AG09309 (cell line): ENCODE results near the gene PRDX5.

Source experiments
- DNase-seq: peaks from one replicate; pipeline ENCODE4 v3.0.0-alpha.2; 2010; ENCODE audit warnings: low read depth
- H3K4me3 ChIP-seq: 2 replicates; pipeline ENCODE4 v1.5.1; 2011; ENCODE audit warnings: mild to moderate bottlenecking, low read depth, low read length, moderate library complexity; ENCODE audit not compliant: control insufficient read depth
- CTCF ChIP-seq: IDR thresholded peaks from 2 replicates; pipeline ENCODE4 v1.5.1; 2011; ENCODE audit warnings: mild to moderate bottlenecking, low read depth, low read length, inconsistent platforms; ENCODE audit not compliant: insufficient read depth, control insufficient read depth; ENCODE audit errors: missing control alignments

PRDX5 gene

DNA sequence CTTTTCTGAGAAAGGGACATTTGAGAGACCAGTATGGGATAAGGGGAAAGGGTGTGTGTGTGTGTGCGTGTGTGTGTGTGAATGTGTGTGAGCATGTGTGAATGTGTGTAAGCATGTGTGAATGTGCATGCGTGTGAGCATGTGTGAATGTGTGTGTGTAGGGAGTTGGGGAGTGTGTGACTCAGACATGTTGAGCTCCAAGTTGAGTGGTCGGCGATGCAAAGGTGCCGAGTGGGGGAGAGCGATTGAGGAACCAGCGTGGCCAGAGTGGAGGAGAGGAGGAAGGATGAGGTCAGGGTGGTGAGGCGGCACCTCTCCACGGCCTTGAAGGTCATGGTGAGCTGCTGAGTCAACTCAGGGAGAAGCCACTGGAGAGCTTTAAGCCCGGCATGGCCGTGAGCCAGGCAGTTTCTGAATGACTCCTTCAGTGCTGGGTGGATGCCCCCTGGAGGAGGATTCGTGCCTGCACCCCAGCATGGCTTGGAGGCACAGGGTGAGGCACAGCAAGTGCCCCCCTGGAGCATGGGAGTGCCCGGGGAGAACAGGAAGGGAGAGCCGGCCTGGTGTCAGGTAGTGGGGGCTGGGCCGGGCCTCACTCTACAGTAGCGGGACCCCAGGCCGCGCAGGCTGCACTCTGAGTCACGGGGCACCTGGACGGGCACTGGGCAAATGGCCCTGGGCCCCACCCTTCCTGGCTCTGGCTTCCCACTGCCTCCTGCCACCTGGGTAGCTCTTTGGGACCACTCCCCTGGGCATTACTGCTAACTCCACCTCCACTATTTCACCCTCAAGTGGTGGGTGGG lies 13.8 kb downstream of the PRDX5 start:
- peak; percentile 84 for TF ChIP-seq CTCF
- no peak overlapping the region for H3K4me3 ChIP-seq
- peak; percentile 63 for DNase-seq

GRCh38 chr11:64333556-64333955 lies 15.6 kb downstream of the PRDX5 start:
- no peak for TF ChIP-seq CTCF
- no peak for DNase-seq
- H3K4me3 ChIP-seq: no peak overlapping the region

DNA sequence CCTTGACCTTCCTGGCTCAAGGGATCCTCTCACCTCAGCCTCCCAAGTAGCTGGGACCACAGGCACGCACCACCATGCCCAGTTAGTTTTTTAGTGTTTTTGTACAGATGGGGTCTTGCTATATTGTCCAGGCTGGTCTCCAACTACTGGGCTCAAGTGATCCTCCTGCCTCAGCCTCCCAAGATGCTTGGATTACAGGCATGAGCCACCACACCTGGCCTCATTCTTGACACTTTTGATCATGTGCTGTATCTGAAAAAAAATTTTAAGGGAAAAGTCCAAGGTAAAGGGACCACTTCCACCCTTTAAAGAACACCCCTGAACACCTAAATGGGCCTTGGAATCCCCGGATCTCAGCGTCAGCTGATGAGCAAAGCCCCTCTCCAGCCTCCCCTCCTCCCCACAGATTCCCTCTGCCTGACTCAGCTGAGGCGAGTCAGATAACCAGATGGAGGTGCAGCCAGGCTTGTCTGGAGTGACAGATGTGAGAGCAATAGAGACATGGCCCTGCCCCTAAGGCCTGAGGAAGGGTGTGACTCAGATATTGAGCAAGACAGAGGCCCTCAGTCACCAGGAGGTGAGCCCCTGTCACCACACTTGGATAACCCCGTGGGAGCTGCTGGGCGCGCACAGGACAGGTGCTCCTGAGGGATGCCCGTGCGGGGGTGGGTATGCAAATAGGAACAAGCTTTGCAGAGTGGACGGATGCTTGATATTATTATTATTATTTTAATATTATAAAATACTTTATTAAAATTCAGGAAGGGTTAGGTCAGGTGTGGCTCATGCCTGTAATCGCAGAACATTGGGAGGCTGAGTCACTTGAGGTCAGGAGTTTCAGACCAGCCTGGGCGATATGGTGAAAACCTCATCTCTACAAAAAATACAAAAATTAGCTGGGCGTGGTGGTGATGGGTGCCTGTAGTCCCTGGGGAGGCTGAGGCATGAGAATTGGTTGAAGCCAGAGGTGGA lies 17.1 kb downstream of the PRDX5 start:
- no peak for TF ChIP-seq CTCF
- H3K4me3 ChIP-seq: no peak overlapping the region
- DNase-seq: peak; percentile 68

- no peak for DNase-seq
- no peak for TF ChIP-seq CTCF
- no peak overlapping the region for H3K4me3 ChIP-seq
Observed at GRCh38 chr11:64337538-64338249, 19.8 kb downstream of the PRDX5 start.

GRCh38 chr11:64338716-64339115 lies 20.8 kb downstream of the PRDX5 start:
- no peak overlapping the region for H3K4me3 ChIP-seq

More at GRCh38 chr11:64338716-64339115, 20.8 kb downstream of the PRDX5 start:
- no peak for TF ChIP-seq CTCF
- no peak for DNase-seq
